ENCODE measurements around the gene LSM10. TPM values are rescaled to one million over a fixed set of nuclear protein-coding genes. Genes with fewer than 3 reads are reported as not detected.

Gene LSM10
- total RNA-seq, 1 donor from 2014 or later, result 62.7 TPM

- POLR2A ChIA-PET, result interaction anchor here (0.7 to 5.8 kb wide), 6 partner anchors 8 to 90 kb away, joined by 3 to 164 read pairs (median 4); partner anchors contain the start of genes LSM10 and OSCP1
- CTCF ChIA-PET, result interaction anchor here (2.0 kb wide), 1 partner anchor 22 kb away, joined by 8 read pairs; no protein-coding TSS in a partner anchor
- DNase-seq (no peak), ATAC-seq (ENCODE audit: low read depth) (no peak)
- Mint-ChIP-seq H3K36me3 (ENCODE audit: low read depth) (peaks cover 58% of the 10 kb centered on the region), H3K4me3 (peak overlapping the region; percentile 61), H3K27me3 (no peaks in the 10 kb centered on the region), H3K9me3 (no peaks in the 10 kb centered on the region), H3K4me1 (peaks cover 89% of the 10 kb centered on the region), H3K27ac (peak overlapping the region; percentile 91)
- no peak for TF ChIP-seq CTCF (IDR thresholded peaks at IDR 0.05)
- intact Hi-C loops (cut with micrococcal nuclease), result no loop called here
These were observed 7.3 kb downstream of the LSM10 start for GRCh38 chr1:36390411-36390810.

DNA sequence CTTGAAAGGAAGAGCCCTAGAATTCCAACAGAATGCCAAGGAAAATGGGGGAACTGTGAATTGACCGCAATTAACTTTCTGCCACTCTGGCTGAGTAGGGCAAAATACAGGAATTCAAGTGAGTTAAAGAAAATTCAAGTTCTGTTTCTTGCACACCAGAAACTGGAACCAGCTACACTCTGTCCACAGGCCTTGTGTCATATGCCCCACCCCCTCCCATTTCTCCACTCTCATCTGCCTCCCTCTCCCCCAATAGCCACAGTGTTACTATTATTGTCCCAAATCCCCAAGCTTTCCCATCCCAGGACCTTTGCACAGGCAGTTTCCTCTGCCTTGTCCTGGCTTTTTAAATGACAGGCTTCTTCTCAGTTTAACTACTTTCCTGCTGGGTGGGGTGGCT lies 7.7 kb downstream of the LSM10 start:
- intact Hi-C loops (cut with micrococcal nuclease), result loop anchor here (5.0 kb wide), 3 partner anchors 243 to 1313 kb away; partner anchors contain the start of genes AGO3, TRAPPC3 and ZMYM1
- Mint-ChIP-seq H3K27me3 (no peaks in the 10 kb centered on the region), H3K4me1 (peaks cover 87% of the 10 kb centered on the region), H3K36me3 (ENCODE audit: low read depth) (peaks cover 60% of the 10 kb centered on the region), H3K9me3 (no peaks in the 10 kb centered on the region), H3K27ac (peak overlapping the region; percentile 91), H3K4me3 (peak overlapping the region; percentile 61)
- TF ChIP-seq CTCF (IDR thresholded peaks at IDR 0.05), result no peak
- ATAC-seq (ENCODE audit: low read depth) (no peak), DNase-seq (no peak)
- POLR2A ChIA-PET, result interaction anchor here (0.5 to 5.8 kb wide), 6 partner anchors 9 to 240 kb away, joined by 3 to 164 read pairs (median 4); partner anchors contain the start of genes LSM10 and OSCP1
- CTCF ChIA-PET, result interaction anchor here (2.0 kb wide), 1 partner anchor 21 kb away, joined by 8 read pairs; no protein-coding TSS in a partner anchor

DNA sequence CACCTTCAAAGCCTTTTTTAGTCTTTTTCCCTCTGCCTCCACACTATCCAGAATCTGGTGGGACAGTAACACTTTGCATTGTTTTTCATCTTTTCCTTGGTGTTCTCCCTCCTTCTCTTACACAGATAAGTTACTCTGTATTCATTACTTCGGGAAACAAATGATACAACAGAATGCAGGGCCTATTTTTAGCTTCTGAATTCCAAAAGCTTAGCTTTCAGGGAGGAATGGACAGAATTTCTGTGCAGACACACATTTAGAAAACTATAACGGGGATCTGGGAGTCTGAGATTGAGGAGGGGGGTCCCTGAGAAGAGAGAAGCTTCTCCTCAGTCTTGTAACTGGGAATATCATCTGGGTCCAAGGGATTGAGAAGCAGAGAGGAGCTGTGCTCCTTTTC lies 8.4 kb downstream of the LSM10 start:
- Mint-ChIP-seq H3K4me3 (peak overlapping the region; percentile 58), H3K36me3 (ENCODE audit: low read depth) (peaks cover 56% of the 10 kb centered on the region), H3K27me3 (no peaks in the 10 kb centered on the region), H3K4me1 (peaks cover 87% of the 10 kb centered on the region), H3K27ac (peak overlapping the region; percentile 91), H3K9me3 (no peaks in the 10 kb centered on the region)
- DNase-seq, result no peak
- no peak for TF ChIP-seq CTCF (IDR thresholded peaks at IDR 0.05)
- intact Hi-C loops (cut with micrococcal nuclease), result loop anchor here (5.0 kb wide), 3 partner anchors 242 to 1312 kb away; partner anchors contain the start of genes AGO3, TRAPPC3 and ZMYM1
- no peak for ATAC-seq (ENCODE audit: low read depth)
- CTCF ChIA-PET, result interaction anchor here (1.1 to 2.0 kb wide), 2 partner anchors 9 to 20 kb away, joined by 3 to 8 read pairs; partner anchors contain the start of gene LSM10
- POLR2A ChIA-PET, result interaction anchor here (1.5 to 5.8 kb wide), 3 partner anchors 9 to 83 kb away, joined by 3 to 164 read pairs (median 4); partner anchors contain the start of genes LSM10, OSCP1 and SH3D21

DNA sequence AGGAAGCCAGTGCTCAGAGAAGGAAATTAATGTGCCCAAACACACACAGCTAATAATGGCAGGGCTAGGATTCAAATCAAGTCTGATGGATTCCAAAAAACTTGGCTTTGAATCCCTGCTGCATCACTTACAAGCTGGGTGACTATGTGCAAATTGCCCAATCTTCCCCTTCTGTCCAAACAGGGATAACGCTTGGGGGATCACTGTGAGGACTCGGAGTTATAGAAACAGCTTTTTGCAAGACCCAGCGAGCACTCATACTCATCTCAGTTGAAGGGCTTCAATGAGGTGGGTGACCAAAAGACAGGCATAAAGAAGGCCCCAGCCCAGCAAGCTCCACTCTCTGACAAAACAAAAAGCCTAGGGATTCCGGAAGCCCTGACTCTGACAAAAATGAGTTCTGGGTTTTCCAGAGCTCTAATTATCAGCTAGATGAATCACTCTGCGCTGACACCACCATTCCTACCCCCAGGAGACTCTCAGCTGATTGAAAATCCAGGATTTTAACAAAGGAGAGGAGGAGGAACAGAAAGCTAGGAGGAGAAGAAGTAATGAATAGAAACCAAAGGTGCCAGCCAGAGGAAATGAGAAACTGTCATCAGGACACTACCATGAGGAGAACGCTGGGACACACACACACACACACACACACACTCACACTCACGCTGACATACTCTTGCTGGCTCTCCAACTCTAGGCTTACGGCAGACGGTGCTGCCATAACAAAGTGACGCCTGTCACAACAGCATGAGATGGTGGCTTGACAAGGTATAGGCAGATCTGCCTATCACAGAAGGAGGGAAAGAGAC lies 10.4 kb downstream of the LSM10 start:
- H3K36me3 Mint-ChIP-seq (ENCODE audit: low read depth), result peaks cover 47% of the 10 kb centered on the region
- peak overlapping the region; percentile 100 for H3K27ac Mint-ChIP-seq
- no peak for DNase-seq
- ChIA-PET POLR2A (interaction anchor here (1.3 to 5.8 kb wide), 21 partner anchors 10 to 1092 kb away, joined by 3 to 164 read pairs (median 9); partner anchors contain the start of genes EVA1B, LSM10, MAP7D1 and MRPS15), CTCF (interaction anchor here (0.8 to 1.9 kb wide), 8 partner anchors 10 to 225 kb away, joined by 3 to 17 read pairs (median 4); partner anchors contain the start of genes LSM10 and THRAP3)
- no peak for ATAC-seq (ENCODE audit: low read depth)
- H3K9me3 Mint-ChIP-seq, result no peaks in the 10 kb centered on the region
- intact Hi-C loops (cut with micrococcal nuclease), result loop anchor here (5.0 kb wide), 3 partner anchors 240 to 1310 kb away; partner anchors contain the start of genes AGO3, TRAPPC3 and ZMYM1
- no peak for TF ChIP-seq CTCF (IDR thresholded peaks at IDR 0.05)
- peak overlapping the region; percentile 91 for H3K4me3 Mint-ChIP-seq
- H3K27me3 Mint-ChIP-seq, result no peaks in the 10 kb centered on the region
- H3K4me1 Mint-ChIP-seq, result peaks cover 91% of the 10 kb centered on the region

Measured in activated B cell treated with CpG ODN at 0.5 μM for 24 hours (primary cell).